Prostate gland (tissue), 2 donors: Measurements from ENCODE around the gene ADAMTSL1.

Experiments
- POLR2A ChIP-seq: fragments of 450-650 bp; IDR thresholded peaks from one replicate; pipeline ENCODE4 v1.6.1; 2016; ENCODE audit warnings: antibody characterized with exemption, mild to moderate bottlenecking
- POLR2AphosphoS5 ChIP-seq: sonication (generic); formaldehyde crosslinking; IDR thresholded peaks from one replicate; pipeline ENCODE4 v1.6.1; 2017; ENCODE audit warnings: antibody characterized with exemption
- TF ChIP-seq, protein P1 (sequence below), 4 experiments: fragments of 200-600 bp in 2 of 4; fragments of 450-650 bp in 2 of 4; sonication (generic) in 2 of 4; IDR thresholded peaks; 1 replicate in 3 of 4; 2 replicates in 1 of 4; pipeline ENCODE4 v1.5.1; 2016 to 2019; ENCODE audit warnings: antibody characterized with exemption in 4 of 4, mild to moderate bottlenecking in 2 of 4, moderate library complexity in 2 of 4

DNA sequence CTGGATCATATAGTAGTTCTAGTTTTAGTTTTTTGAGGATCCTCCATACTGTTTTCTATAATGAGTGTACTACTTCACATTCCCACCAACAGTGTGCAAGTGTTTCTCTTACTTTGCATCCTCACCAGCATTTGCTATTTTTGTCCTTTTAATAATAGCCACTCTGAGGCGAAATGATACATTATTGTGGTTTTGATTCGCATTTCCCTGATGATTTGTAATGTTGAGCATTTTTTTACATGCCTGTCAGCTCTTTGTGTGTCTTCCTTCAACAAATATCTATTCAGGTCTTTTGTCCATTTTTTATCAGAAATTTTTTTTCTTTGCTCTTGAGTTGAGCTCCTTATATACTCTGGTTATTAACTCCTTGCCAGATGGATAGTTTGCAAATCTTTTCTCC is 114.0 kb downstream of the ADAMTSL1 start:
- TF ChIP-seq, protein P1, sequence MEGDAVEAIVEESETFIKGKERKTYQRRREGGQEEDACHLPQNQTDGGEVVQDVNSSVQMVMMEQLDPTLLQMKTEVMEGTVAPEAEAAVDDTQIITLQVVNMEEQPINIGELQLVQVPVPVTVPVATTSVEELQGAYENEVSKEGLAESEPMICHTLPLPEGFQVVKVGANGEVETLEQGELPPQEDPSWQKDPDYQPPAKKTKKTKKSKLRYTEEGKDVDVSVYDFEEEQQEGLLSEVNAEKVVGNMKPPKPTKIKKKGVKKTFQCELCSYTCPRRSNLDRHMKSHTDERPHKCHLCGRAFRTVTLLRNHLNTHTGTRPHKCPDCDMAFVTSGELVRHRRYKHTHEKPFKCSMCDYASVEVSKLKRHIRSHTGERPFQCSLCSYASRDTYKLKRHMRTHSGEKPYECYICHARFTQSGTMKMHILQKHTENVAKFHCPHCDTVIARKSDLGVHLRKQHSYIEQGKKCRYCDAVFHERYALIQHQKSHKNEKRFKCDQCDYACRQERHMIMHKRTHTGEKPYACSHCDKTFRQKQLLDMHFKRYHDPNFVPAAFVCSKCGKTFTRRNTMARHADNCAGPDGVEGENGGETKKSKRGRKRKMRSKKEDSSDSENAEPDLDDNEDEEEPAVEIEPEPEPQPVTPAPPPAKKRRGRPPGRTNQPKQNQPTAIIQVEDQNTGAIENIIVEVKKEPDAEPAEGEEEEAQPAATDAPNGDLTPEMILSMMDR (IDR thresholded peaks at IDR 0.05) = no peak
- no peak for TF ChIP-seq POLR2A
- no peak for TF ChIP-seq POLR2AphosphoS5
